HEK293 (cell line): ENCODE measurements around the gene UBAP1L.

ENCODE experiments used
- CTCF ChIA-PET: fragments of 350-600 bp; formaldehyde crosslinking; extraction: SDS; loops from one replicate; lab custom pipeline; 2021; ENCODE audit warnings: antibody characterized with exemption; lab: Yijun Ruan, JAX
- POLR2A ChIA-PET: fragments of 300-600 bp; formaldehyde crosslinking; extraction: SDS; loops from one replicate; lab custom pipeline; 2020; ENCODE audit warnings: antibody characterized with exemption, inconsistent platforms; lab: Yijun Ruan, JAX
- H3K27ac ChIP-seq: fragments of 200-500 bp; sonication (Bioruptor generic); 2 replicates; pipeline ENCODE4 v1.5.1; 2014; ENCODE audit warnings: low read depth, low read length, control low read depth, inconsistent platforms; ENCODE audit errors: extremely low read depth
- H3K36me3 ChIP-seq, 2 experiments: fragments of 200-500 bp in 1 of 2; sonication (Bioruptor generic) in 1 of 2; 1 replicate in 1 of 2; 2 replicates in 1 of 2; pipeline ENCODE4 v1.5.1; 2014 to 2017; ENCODE audit warnings: inconsistent platforms in 2 of 2, low read length in 2 of 2; ENCODE audit not compliant: control insufficient read depth in 2 of 2, insufficient read depth in 1 of 2
- H3K4me1 ChIP-seq: fragments of 200-500 bp; sonication (Bioruptor generic); 2 replicates; pipeline ENCODE4 v1.5.1; 2014; ENCODE audit warnings: mild to moderate bottlenecking, low read length, inconsistent platforms; ENCODE audit not compliant: control insufficient read depth, insufficient read depth
- H3K4me3 ChIP-seq: 2 replicates; pipeline ENCODE4 v1.5.1; 2011; ENCODE audit warnings: low read depth, mild to moderate bottlenecking, control low read depth, low read length, moderate library complexity
- H3K9me3 ChIP-seq: fragments of 200-500 bp; sonication (Bioruptor generic); 2 replicates; pipeline ENCODE4 v1.5.1; 2014; ENCODE audit warnings: low read depth, low read length, inconsistent platforms; ENCODE audit not compliant: control insufficient read depth, insufficient read depth
- HOXA7 ChIP-seq: sonication (generic); formaldehyde crosslinking; IDR thresholded peaks from 2 replicates; pipeline ENCODE4 v1.8.1; 2022; ENCODE audit warnings: missing genetic modification reagents, borderline replicate concordance
- KLF1 ChIP-seq: fragments of 450-650 bp; formaldehyde crosslinking; IDR thresholded peaks from 2 replicates; pipeline ENCODE4 v1.5.1; 2016; ENCODE audit warnings: missing biosample characterization, missing genetic modification characterization
- MEIS1 ChIP-seq: sonication (generic); formaldehyde crosslinking; IDR thresholded peaks from 2 replicates; pipeline ENCODE4 v1.8.1; 2022; ENCODE audit warnings: missing genetic modification reagents, mild to moderate bottlenecking, borderline replicate concordance
- OVOL3 ChIP-seq: fragments of 450-650 bp; formaldehyde crosslinking; IDR thresholded peaks from 2 replicates; pipeline ENCODE4 v1.5.1; 2016; ENCODE audit warnings: missing biosample characterization, missing genetic modification characterization
- ZNF112 ChIP-seq: fragments of 450-650 bp; formaldehyde crosslinking; IDR thresholded peaks from 2 replicates; pipeline ENCODE4 v1.5.0; 2017; ENCODE audit warnings: missing biosample characterization, missing genetic modification characterization
- ZNF146 ChIP-seq: fragments of 450-650 bp; formaldehyde crosslinking; IDR thresholded peaks from 2 replicates; pipeline ENCODE4 v1.5.1; 2016; ENCODE audit warnings: missing biosample characterization, missing genetic modification characterization
- ZNF169 ChIP-seq: fragments of 450-650 bp; formaldehyde crosslinking; IDR thresholded peaks from 2 replicates; pipeline ENCODE4 v1.5.1; 2016; ENCODE audit warnings: missing biosample characterization, missing genetic modification characterization
- ZNF274 ChIP-seq, 2 experiments: fragments of 200-500 bp in 1 of 2; fragments of 450-650 bp in 1 of 2; sonication (Bioruptor generic) in 1 of 2; formaldehyde crosslinking in 1 of 2; IDR thresholded peaks; 2 replicates each; pipeline versions ENCODE4 v1.5.1 to v1.6.1; 2014 to 2016; ENCODE audit warnings: borderline replicate concordance in 1 of 2, inconsistent platforms in 1 of 2, low read length in 1 of 2, missing biosample characterization in 1 of 2, missing genetic modification characterization in 1 of 2
- ZNF324 ChIP-seq: fragments of 450-650 bp; formaldehyde crosslinking; IDR thresholded peaks from 2 replicates; pipeline ENCODE4 v1.5.1; 2016; ENCODE audit warnings: missing biosample characterization, missing genetic modification characterization
- ZNF394 ChIP-seq: fragments of 450-650 bp; formaldehyde crosslinking; IDR thresholded peaks from 2 replicates; pipeline ENCODE4 v1.5.1; 2016; ENCODE audit warnings: missing biosample characterization, missing genetic modification characterization, mild to moderate bottlenecking, moderate library complexity, borderline replicate concordance
- ZNF514 ChIP-seq: fragments of 450-650 bp; formaldehyde crosslinking; IDR thresholded peaks from 2 replicates; pipeline ENCODE4 v1.5.1; 2016; ENCODE audit warnings: missing biosample characterization, missing genetic modification characterization
- ZNF600 ChIP-seq: fragments of 450-650 bp; formaldehyde crosslinking; IDR thresholded peaks from 2 replicates; pipeline ENCODE4 v1.5.1; 2016; ENCODE audit warnings: missing biosample characterization, missing genetic modification characterization
- ZNF701 ChIP-seq: fragments of 450-650 bp; formaldehyde crosslinking; IDR thresholded peaks from 2 replicates; pipeline ENCODE4 v1.5.1; 2016; ENCODE audit warnings: missing biosample characterization, missing genetic modification characterization
- ZNF707 ChIP-seq: fragments of 450-650 bp; formaldehyde crosslinking; IDR thresholded peaks from 2 replicates; pipeline ENCODE4 v1.5.1; 2016; ENCODE audit warnings: missing biosample characterization, missing genetic modification characterization
- ZNF747 ChIP-seq: fragments of 450-650 bp; formaldehyde crosslinking; IDR thresholded peaks from 2 replicates; pipeline ENCODE4 v1.5.1; 2016; ENCODE audit warnings: missing biosample characterization, missing genetic modification characterization
- ZNF792 ChIP-seq: fragments of 450-650 bp; formaldehyde crosslinking; IDR thresholded peaks from 2 replicates; pipeline ENCODE4 v1.5.1; 2016; ENCODE audit warnings: missing biosample characterization, missing genetic modification characterization
- TF ChIP-seq, protein P1 (sequence below): fragments of 450-650 bp; formaldehyde crosslinking; IDR thresholded peaks from 2 replicates; pipeline ENCODE4 v1.5.1; 2016; ENCODE audit warnings: missing biosample characterization, missing genetic modification characterization
- TF ChIP-seq, protein P2 (sequence below): fragments of 450-650 bp; formaldehyde crosslinking; IDR thresholded peaks from 2 replicates; pipeline ENCODE4 v1.5.1; 2016; ENCODE audit warnings: missing biosample characterization, missing genetic modification characterization, borderline replicate concordance
- TF ChIP-seq, protein P3 (sequence below): fragments of 450-650 bp; formaldehyde crosslinking; IDR thresholded peaks from 2 replicates; pipeline ENCODE4 v1.5.0; 2017; ENCODE audit warnings: missing biosample characterization, missing genetic modification characterization, borderline replicate concordance

Gene UBAP1L

DNA sequence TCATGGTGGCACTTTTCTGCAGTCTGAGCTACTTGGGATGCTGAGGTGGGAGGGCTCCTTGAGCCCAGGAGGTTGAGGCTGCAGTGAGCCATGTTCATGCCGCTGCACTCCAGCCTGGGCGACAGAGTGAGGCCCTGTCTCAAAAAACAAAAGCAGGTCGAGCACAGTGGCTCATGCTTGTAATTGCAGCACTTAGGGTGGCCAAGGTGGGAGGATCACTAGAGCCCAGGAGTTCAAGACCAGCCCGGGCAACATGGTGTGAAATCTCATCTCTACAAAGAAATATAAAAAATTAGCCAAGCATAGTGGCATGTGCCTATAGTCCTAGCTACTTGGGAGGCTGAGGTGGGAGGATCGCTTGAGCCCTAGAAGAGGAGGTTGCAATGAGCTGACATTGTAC is 10.0 kb downstream of the UBAP1L start:
- ChIA-PET CTCF (interaction anchor here (0.7 to 1.1 kb wide), 2 partner anchors 10 to 18 kb away, joined by 3 read pairs; partner anchors contain the start of gene UBAP1L), POLR2A (no interaction called here)
- Histone ChIP-seq H3K27ac (no peak overlapping the region), H3K4me3 (no peak overlapping the region), H3K36me3 (peaks cover 0 to 28% of the 10 kb centered on the region in 2 experiments; a peak in 2 of 3 replicates), H3K9me3 (no peaks in the 10 kb centered on the region), H3K4me1 (no peaks in the 10 kb centered on the region)
- TF ChIP-seq ZNF792 (tag by site-specific recombination) (no peak), HOXA7 (no peak), ZNF146 (no peak)

DNA sequence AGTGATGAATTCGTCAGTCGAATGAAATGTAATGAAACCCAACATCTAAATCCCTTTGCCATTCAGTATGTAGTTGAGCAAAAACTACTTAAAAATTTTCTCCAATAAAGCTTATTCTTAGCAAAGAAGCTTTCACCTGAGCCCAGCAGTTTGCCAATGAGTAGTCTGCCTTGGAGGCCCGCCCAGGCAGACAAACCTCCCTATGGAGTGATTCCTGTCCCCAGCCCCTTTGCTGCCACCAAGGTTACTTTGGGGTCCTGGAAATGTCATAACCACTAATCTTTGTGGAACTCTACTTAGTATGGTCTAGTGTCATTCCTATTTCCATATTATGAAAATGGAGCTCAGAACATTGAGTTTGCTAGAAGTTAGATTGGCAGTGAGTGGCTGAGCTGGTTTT is 12.1 kb downstream of the UBAP1L start:
- H3K4me3 ChIP-seq, result no peak overlapping the region
- no peaks in the 10 kb centered on the region for H3K9me3 ChIP-seq
- H3K27ac ChIP-seq, result no peak overlapping the region
- no peak for TF ChIP-seq ZNF324 (tag by site-specific recombination)
- no peak for TF ChIP-seq KLF1
- no peak for TF ChIP-seq OVOL3 (tag by site-specific recombination)
- TF ChIP-seq MEIS1 (CRISPR knock-in tag), result no peak
- TF ChIP-seq ZNF112 (tag by site-specific recombination), result no peak
- no peak for TF ChIP-seq ZNF169
- TF ChIP-seq ZNF274 (IDR thresholded peaks at IDR 0.05; ENCODE audit: low read length), result no peak
- TF ChIP-seq ZNF274 (tag by site-specific recombination; IDR thresholded peaks at IDR 0.05; ENCODE audit: borderline replicate concordance), result no peak
- TF ChIP-seq ZNF701 (tag by site-specific recombination), result no peak
- TF ChIP-seq ZNF600, result no peak
- TF ChIP-seq, protein P1, sequence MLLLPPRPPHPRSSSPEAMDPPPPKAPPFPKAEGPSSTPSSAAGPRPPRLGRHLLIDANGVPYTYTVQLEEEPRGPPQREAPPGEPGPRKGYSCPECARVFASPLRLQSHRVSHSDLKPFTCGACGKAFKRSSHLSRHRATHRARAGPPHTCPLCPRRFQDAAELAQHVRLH (tag by site-specific recombination), result no peak
- TF ChIP-seq, protein P2, sequence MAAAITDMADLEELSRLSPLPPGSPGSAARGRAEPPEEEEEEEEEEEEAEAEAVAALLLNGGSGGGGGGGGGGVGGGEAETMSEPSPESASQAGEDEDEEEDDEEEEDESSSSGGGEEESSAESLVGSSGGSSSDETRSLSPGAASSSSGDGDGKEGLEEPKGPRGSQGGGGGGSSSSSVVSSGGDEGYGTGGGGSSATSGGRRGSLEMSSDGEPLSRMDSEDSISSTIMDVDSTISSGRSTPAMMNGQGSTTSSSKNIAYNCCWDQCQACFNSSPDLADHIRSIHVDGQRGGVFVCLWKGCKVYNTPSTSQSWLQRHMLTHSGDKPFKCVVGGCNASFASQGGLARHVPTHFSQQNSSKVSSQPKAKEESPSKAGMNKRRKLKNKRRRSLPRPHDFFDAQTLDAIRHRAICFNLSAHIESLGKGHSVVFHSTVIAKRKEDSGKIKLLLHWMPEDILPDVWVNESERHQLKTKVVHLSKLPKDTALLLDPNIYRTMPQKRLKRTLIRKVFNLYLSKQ (tag by site-specific recombination), result no peak
- no peak for TF ChIP-seq ZNF514 (tag by site-specific recombination)
- TF ChIP-seq, protein P3, sequence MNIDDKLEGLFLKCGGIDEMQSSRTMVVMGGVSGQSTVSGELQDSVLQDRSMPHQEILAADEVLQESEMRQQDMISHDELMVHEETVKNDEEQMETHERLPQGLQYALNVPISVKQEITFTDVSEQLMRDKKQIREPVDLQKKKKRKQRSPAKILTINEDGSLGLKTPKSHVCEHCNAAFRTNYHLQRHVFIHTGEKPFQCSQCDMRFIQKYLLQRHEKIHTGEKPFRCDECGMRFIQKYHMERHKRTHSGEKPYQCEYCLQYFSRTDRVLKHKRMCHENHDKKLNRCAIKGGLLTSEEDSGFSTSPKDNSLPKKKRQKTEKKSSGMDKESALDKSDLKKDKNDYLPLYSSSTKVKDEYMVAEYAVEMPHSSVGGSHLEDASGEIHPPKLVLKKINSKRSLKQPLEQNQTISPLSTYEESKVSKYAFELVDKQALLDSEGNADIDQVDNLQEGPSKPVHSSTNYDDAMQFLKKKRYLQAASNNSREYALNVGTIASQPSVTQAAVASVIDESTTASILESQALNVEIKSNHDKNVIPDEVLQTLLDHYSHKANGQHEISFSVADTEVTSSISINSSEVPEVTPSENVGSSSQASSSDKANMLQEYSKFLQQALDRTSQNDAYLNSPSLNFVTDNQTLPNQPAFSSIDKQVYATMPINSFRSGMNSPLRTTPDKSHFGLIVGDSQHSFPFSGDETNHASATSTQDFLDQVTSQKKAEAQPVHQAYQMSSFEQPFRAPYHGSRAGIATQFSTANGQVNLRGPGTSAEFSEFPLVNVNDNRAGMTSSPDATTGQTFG, result no peak
- TF ChIP-seq ZNF707 (tag by site-specific recombination), result no peak
- no peak for TF ChIP-seq ZNF747
- no peak for TF ChIP-seq ZNF394 (tag by site-specific recombination)
- no peaks in the 10 kb centered on the region for H3K4me1 ChIP-seq
- ChIA-PET CTCF (interaction anchor here (0.8 to 1.8 kb wide), 7 partner anchors 15 to 195 kb away, joined by 3 to 6 read pairs (median 4); no protein-coding TSS in a partner anchor), POLR2A (no interaction called here)
- H3K36me3 ChIP-seq, result peaks cover 0 to 45% of the 10 kb centered on the region in 2 experiments; a peak in 2 of 3 replicates
